Left lung (tissue), 10 donors: ENCODE measurements around the gene CCNG2. TPM values are rescaled to one million over a fixed set of nuclear protein-coding genes. Genes with fewer than 3 reads are reported as not detected.

ENCODE experiments used
- ATAC-seq: fragments of 200-7000 bp; cut with Tn5 transposase; one replicate; pipeline ENCODE4 v1.9.1; 2020; ENCODE audit warnings: moderate library complexity
- DNase-seq, 4 donors: peaks; one replicate each; pipeline ENCODE4 v3.0.0-alpha.2; 2013 to 2020
- H3K27ac ChIP-seq, 2 donors: fragments of 200-600 bp; sonication (generic) in 1 of 2; one replicate each; pipeline versions ENCODE4 v1.5.0 to v1.8.0; 2020 to 2021
- H3K27me3 ChIP-seq, 2 donors: fragments of 200-600 bp; sonication (generic) in 1 of 2; one replicate each; pipeline versions ENCODE4 v1.5.0 to v1.8.0; 2020 to 2021
- H3K36me3 ChIP-seq, 2 donors: fragments of 200-600 bp; sonication (generic) in 1 of 2; one replicate each; pipeline versions ENCODE4 v1.5.0 to v1.8.0; 2020 to 2021
- H3K4me1 ChIP-seq, 2 donors: fragments of 200-600 bp; one replicate each; pipeline ENCODE4 v1.8.0; 2021
- H3K4me3 ChIP-seq, 2 donors: fragments of 200-600 bp; sonication (generic) in 1 of 2; one replicate each; pipeline versions ENCODE4 v1.5.0 to v1.8.0; 2020 to 2021; ENCODE audit warnings: mild to moderate bottlenecking in 1 of 2
- H3K9me3 ChIP-seq, 2 donors: fragments of 200-600 bp; sonication (generic) in 1 of 2; one replicate each; pipeline versions ENCODE4 v1.5.0 to v1.8.0; 2020 to 2021
- intact Hi-C, 2 donors: fragments of 100-400 bp; cut with DNase I; formaldehyde crosslinking; loops; one replicate each; pipeline versions ENCODE4 v1.11.2 to v1.14.2; 2022
- polyA plus RNA-seq, 6 donors: library from polyadenylated mRNA; unstranded; fragments of 120-200 nt; gene quantifications; one replicate each; pipeline ENCODE4 v1.2.1, GENCODE V29; 2013; ENCODE audit not compliant: insufficient read length in 6 of 6
- total RNA-seq, 2 donors: library from RNA; stranded (reverse); fragmentation: NEBNext Ultra II Directional; extraction: Animal tissue kit (Norgen Biotek cat#: 25700); gene quantifications; one replicate each; pipeline ENCODE4 v1.2.1, GENCODE V29; 2021
- TF ChIP-seq, protein P1 (sequence below), 2 donors: fragments of 200-600 bp; sonication (generic) in 1 of 2; IDR thresholded peaks; one replicate each; pipeline versions ENCODE4 v1.5.0 to v1.8.0; 2021; ENCODE audit warnings: antibody characterized with exemption in 2 of 2
- donor health status: DM: no; HTN: yes; CAD: no.
- donor health status: DM: no; HTN: no; CAD: no.

The CCNG2 gene
- total and polyA plus RNA-seq, 8 donors, result 31.6 to 136 (median 106) TPM

DNA sequence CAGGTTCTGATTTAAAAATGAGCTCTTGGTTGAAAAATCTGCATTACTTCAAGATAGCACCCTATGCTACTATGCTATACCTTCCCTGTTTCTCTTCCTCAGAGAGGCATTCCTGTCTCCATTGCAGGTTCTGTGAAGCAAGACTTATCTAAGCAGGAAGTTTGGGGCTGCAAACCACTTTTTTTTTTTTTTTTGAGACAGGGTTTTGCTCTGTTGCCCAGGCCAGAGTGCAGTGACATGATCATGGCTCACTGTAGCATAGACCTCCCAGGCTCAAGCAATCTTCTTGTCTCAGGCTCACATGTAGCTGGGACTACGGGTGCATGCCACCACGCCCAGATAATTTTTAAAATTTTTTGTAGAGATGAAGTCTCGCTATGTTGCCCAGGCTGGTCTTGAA lies 4.0 kb upstream of the CCNG2 start:
- H3K9me3 ChIP-seq, result no peaks in the 10 kb centered on the region
- no peak for ATAC-seq
- no peak overlapping the region for H3K4me3 ChIP-seq
- DNase-seq, result no peak
- H3K36me3 ChIP-seq, result no peaks in the 10 kb centered on the region
- intact Hi-C loops, result loop anchor here in 1 of 2 donors (10.0 kb wide), 1 partner anchor 58 kb away; no protein-coding TSS in a partner anchor
- peaks cover 0 to 13% of the 10 kb centered on the region in 2 donors for H3K4me1 ChIP-seq
- TF ChIP-seq, protein P1, sequence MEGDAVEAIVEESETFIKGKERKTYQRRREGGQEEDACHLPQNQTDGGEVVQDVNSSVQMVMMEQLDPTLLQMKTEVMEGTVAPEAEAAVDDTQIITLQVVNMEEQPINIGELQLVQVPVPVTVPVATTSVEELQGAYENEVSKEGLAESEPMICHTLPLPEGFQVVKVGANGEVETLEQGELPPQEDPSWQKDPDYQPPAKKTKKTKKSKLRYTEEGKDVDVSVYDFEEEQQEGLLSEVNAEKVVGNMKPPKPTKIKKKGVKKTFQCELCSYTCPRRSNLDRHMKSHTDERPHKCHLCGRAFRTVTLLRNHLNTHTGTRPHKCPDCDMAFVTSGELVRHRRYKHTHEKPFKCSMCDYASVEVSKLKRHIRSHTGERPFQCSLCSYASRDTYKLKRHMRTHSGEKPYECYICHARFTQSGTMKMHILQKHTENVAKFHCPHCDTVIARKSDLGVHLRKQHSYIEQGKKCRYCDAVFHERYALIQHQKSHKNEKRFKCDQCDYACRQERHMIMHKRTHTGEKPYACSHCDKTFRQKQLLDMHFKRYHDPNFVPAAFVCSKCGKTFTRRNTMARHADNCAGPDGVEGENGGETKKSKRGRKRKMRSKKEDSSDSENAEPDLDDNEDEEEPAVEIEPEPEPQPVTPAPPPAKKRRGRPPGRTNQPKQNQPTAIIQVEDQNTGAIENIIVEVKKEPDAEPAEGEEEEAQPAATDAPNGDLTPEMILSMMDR (IDR thresholded peaks at IDR 0.05), result no peak
- no peak overlapping the region for H3K27ac ChIP-seq
- H3K27me3 ChIP-seq, result no peaks in the 10 kb centered on the region

DNA sequence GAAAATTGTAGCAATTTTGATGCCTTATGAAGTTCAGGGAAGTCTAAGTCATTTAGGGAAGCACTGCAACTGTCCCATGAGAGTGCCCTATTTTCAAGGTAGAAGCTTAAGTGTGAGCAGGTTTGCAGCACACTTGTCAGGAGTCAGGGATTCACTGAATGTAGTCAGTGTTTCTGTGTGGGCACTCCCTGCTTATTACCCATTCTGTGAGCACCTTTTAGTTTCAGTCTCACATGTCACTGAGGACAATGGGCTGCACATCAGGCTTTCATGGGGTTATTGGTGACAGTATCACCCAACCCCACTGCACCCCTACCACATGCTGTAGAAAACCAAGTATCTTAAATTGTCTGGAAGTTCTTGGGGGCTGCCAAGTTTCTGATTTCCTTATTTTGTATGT lies 2.9 kb upstream of the CCNG2 start:
- ATAC-seq (no peak), DNase-seq (no peak)
- no peak overlapping the region for H3K27ac ChIP-seq
- TF ChIP-seq, protein P1 (IDR thresholded peaks at IDR 0.05), result no peak
- no peaks in the 10 kb centered on the region for H3K9me3 ChIP-seq
- H3K27me3 ChIP-seq, result no peaks in the 10 kb centered on the region
- peaks cover 4 to 20% of the 10 kb centered on the region in 2 donors for H3K4me1 ChIP-seq
- intact Hi-C loops, result loop anchor here in 1 of 2 donors (10.0 kb wide), 1 partner anchor 59 kb away; no protein-coding TSS in a partner anchor
- no peaks in the 10 kb centered on the region for H3K36me3 ChIP-seq
- H3K4me3 ChIP-seq, result no peak overlapping the region

DNA sequence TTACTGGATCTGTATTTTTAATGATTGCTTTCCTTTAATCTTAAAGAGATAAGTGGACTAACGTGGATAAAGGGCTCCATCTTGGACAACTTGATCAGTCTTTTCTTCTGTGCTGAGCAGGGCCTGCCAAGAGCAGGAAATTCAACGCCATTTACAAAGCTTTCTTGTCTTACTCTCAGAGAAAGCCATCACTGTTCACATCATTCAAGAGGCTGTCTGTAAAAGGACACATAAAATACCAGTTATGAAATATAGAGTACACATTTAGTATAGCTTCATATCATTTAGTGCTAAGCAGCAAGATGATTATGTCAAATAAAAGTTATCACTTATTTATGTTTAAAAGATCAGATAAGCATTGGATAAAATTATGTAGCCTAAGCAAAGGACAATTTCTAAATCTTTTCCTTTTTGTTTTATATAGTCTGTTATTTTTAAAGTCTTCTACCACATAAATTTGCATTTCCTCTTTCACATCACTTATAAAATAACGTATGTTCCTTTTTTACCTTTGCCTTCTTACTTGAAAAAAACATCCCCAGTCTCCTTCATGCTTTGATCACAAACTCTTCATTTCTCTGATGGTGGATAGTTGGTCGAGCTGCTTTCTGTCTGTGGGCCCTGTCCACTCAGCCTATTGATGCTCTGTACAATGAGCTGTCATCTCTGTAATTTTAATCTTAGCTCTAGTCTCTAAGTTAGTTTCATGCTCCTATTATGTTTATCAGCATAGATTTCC lies 2.1 kb upstream of the CCNG2 start:
- H3K4me1 ChIP-seq, result peaks cover 8 to 24% of the 10 kb centered on the region in 2 donors
- no peak for DNase-seq
- ATAC-seq, result no peak
- H3K4me3 ChIP-seq, result no peak overlapping the region
- TF ChIP-seq, protein P1 (IDR thresholded peaks at IDR 0.05), result no peak
- intact Hi-C loops, result loop anchor here in 1 of 2 donors (10.0 kb wide), 1 partner anchor 60 kb away; no protein-coding TSS in a partner anchor
- no peaks in the 10 kb centered on the region for H3K9me3 ChIP-seq
- no peaks in the 10 kb centered on the region for H3K36me3 ChIP-seq
- H3K27me3 ChIP-seq, result no peaks in the 10 kb centered on the region
- H3K27ac ChIP-seq, result no peak overlapping the region

DNA sequence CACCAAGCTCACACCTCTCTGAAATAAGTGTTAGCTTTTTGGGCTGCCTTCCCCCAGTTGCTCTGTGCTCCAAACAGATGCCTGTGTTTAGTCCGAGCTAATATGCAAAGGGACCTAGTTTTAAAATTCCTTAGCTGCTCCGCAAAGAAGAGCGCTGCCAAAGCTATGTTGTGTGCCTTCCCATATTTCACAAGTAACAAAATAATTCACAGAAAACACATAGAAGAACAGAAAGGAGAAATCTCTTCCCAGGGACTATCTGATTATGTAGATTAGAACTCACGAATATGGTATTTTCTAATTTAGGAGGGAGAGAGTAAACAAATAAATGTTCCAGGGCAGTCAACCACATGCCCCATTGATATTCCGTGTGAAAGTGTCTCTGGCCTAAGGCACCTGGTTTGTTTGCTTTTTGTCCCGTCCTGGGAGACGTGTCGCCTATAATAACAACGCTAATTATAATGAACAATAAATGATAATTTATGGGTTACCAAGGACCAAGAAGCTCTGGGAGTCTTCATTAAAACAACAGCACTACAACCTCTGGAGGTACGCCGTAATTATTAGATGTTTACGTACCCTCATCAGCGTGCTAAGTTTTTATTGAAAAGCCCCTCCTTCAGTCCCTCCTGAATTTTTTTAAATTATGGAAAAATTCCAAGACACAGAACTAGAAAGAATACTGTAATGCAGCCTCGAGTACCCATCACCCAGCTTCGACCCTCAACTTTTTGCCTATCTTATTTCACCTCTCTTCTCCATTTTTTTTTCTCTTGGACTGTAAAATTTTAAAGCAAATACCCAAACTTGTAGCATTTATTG lies 1.2 kb upstream of the CCNG2 start:
- H3K27me3 ChIP-seq, result no peaks in the 10 kb centered on the region
- peaks cover 0 to 3% of the 10 kb centered on the region in 2 donors for H3K36me3 ChIP-seq
- DNase-seq (peak in 1 of 4 donors; percentile 30), ATAC-seq (no peak)
- TF ChIP-seq, protein P1 (IDR thresholded peaks at IDR 0.05), result no peak
- no peaks in the 10 kb centered on the region for H3K9me3 ChIP-seq
- H3K27ac ChIP-seq, result peak overlapping the region; percentile 50 to 94
- peak overlapping the region; percentile 97 to 99 for H3K4me3 ChIP-seq
- H3K4me1 ChIP-seq, result peaks cover 8 to 24% of the 10 kb centered on the region in 2 donors
- intact Hi-C loops, result loop anchor here in 1 of 2 donors (10.0 kb wide), 1 partner anchor 61 kb away; no protein-coding TSS in a partner anchor

DNA sequence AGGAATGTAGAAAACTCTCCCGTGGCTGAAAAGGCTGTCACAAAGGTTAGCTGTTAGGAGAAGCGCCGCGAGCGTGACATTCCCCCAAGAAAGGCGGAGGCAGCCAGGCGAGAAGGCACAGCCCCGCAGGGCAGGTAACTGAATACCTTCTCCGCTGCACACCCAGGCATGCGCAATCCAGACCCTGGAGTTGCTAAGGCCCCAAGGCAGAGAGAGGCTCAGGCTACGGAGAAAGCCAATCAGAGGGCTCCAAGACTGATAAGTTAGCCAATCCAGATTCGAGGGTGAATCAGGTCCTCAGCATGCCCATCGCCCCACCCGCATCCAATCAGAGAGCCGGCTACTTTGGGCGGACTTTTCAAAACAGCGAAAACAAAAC lies 485 bp upstream of the CCNG2 start:
- Histone ChIP-seq H3K27ac (peak overlapping the region; percentile 94 to 95), H3K4me1 (peaks cover 8 to 24% of the 10 kb centered on the region in 2 donors), H3K36me3 (peaks cover 0 to 10% of the 10 kb centered on the region in 2 donors), H3K4me3 (peak overlapping the region; percentile 97 to 99), H3K27me3 (no peaks in the 10 kb centered on the region), H3K9me3 (no peaks in the 10 kb centered on the region)
- DNase-seq, result peak; percentile 94 to 100 (median 98)
- TF ChIP-seq, protein P1 (IDR thresholded peaks at IDR 0.05), result no peak
- ATAC-seq, result peak; percentile 89
- intact Hi-C loops, result loop anchor here in 1 of 2 donors (10.0 kb wide), 1 partner anchor 62 kb away; no protein-coding TSS in a partner anchor
